Prostate gland (tissue), 2 donors: Measurements from ENCODE around the gene SYNJ2.

Experiments used
- POLR2A ChIP-seq: fragments of 450-650 bp; IDR thresholded peaks from one replicate; pipeline ENCODE4 v1.6.1; 2016; ENCODE audit warnings: antibody characterized with exemption, mild to moderate bottlenecking
- TF ChIP-seq, protein P1 (sequence below), 4 experiments: fragments of 200-600 bp in 2 of 4; fragments of 450-650 bp in 2 of 4; sonication (generic) in 2 of 4; IDR thresholded peaks; 1 replicate in 3 of 4; 2 replicates in 1 of 4; pipeline ENCODE4 v1.5.1; 2016 to 2019; ENCODE audit warnings: antibody characterized with exemption in 4 of 4, mild to moderate bottlenecking in 2 of 4, moderate library complexity in 2 of 4

DNA sequence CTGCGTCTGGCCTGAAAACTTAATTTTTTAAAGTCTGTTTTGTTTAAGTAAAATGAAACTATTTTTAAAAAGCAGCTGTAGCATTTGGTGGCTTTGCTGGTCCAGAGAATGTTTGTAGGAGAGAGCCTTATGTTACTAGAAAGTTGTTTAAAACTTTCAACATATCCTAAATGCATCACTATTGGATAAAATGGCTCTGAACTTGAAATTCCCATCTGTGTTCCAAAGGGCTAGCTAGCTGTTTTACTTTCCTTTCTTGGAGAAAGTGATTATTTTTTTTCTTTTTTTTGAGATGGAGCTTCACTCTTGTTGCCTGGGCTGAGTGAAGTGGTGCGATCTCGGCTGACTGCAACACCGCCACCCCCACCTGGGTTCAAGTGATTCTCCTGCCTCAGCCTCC lies 2.5 kb downstream of the SYNJ2 start:
- TF ChIP-seq, protein P1, sequence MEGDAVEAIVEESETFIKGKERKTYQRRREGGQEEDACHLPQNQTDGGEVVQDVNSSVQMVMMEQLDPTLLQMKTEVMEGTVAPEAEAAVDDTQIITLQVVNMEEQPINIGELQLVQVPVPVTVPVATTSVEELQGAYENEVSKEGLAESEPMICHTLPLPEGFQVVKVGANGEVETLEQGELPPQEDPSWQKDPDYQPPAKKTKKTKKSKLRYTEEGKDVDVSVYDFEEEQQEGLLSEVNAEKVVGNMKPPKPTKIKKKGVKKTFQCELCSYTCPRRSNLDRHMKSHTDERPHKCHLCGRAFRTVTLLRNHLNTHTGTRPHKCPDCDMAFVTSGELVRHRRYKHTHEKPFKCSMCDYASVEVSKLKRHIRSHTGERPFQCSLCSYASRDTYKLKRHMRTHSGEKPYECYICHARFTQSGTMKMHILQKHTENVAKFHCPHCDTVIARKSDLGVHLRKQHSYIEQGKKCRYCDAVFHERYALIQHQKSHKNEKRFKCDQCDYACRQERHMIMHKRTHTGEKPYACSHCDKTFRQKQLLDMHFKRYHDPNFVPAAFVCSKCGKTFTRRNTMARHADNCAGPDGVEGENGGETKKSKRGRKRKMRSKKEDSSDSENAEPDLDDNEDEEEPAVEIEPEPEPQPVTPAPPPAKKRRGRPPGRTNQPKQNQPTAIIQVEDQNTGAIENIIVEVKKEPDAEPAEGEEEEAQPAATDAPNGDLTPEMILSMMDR (IDR thresholded peaks at IDR 0.05) = no peak
- TF ChIP-seq POLR2A = no peak
